Activated T-helper 17 cell treated with anti-CD3 and anti-CD28 coated beads, Interleukin-2, amount 50 U/mL, for 72 hours (primary cell): ENCODE results near the gene CSNK1G3. TPM values are rescaled to one million over a fixed set of nuclear protein-coding genes. Genes with fewer than 3 reads are reported as not detected.

Experiments used
- ATAC-seq: fragments of 150-1000 bp; cut with Tn5 transposase; replicated peaks from 2 replicates; pipeline ENCODE4 v1.10.0; 2021; ENCODE audit warnings: mild to moderate bottlenecking, moderate library complexity
- H3K27ac Mint-ChIP-seq: one replicate; pipeline ENCODE4 v1.8.0; 2022; ENCODE audit warnings: mixed read lengths
- H3K27me3 Mint-ChIP-seq: one replicate; pipeline ENCODE4 v1.8.0; 2022; ENCODE audit warnings: mixed read lengths
- H3K36me3 Mint-ChIP-seq: one replicate; pipeline ENCODE4 v1.8.0; 2022; ENCODE audit warnings: low read depth, mild to moderate bottlenecking, mixed read lengths
- H3K4me1 Mint-ChIP-seq: one replicate; pipeline ENCODE4 v1.8.0; 2022; ENCODE audit warnings: mixed read lengths
- H3K4me3 Mint-ChIP-seq: one replicate; pipeline ENCODE4 v1.8.0; 2022; ENCODE audit warnings: mild to moderate bottlenecking, mixed read lengths
- H3K9me3 Mint-ChIP-seq: one replicate; pipeline ENCODE4 v1.8.0; 2022; ENCODE audit warnings: mixed read lengths
- total RNA-seq, 2 donors: library from RNA; stranded (reverse); gene quantifications; one replicate each; pipeline ENCODE4 v1.2.3, GENCODE V29; 2022

The CSNK1G3 gene
- total RNA-seq, 2 donors from 2014 or later: 27.6 to 39.5 TPM

DNA sequence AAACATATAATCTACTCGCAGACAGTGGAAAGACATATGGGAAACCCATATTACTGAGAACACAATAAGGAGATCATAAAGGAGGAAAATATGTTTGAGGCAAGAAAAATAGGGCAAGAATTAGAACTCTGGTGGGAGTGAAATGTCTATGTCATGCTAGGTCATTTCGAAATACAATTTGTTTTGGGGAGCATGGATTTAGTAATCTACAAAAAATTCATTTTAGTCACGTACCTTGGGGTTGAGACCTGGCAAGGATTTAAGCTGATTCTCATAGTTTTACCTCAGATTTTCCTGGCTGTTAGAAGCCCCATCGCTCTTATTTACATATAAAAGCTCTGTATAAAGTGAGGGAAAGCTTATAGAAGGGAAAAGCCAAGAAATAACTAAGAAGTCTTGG, 11.5 kb upstream of the CSNK1G3 start:
- no peaks in the 10 kb centered on the region for H3K36me3 Mint-ChIP-seq
- no peak overlapping the region for H3K4me3 Mint-ChIP-seq
- H3K27me3 Mint-ChIP-seq: peaks cover 7% of the 10 kb centered on the region
- H3K4me1 Mint-ChIP-seq: peaks cover 3% of the 10 kb centered on the region
- H3K9me3 Mint-ChIP-seq: no peaks in the 10 kb centered on the region
- no peak for ATAC-seq
- no peak overlapping the region for H3K27ac Mint-ChIP-seq

DNA sequence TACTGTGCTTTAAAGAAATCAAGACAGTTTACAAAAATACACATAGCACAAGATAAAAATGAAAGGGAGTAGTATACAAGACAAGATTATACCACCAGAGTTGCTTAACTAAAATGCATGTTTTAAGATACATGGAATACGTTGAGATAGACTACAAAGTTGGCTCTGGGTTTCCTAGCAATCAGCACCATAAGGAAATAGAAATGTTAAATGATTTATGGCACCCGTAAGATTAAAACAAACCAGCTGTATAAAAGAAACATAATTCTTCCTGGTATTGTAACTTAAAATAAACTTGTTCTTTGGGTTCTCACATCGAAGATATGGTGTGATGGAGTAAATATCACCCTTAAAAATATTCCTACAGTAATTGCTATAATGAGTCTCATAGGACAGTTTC, 9.9 kb upstream of the CSNK1G3 start:
- H3K4me3 Mint-ChIP-seq: no peak overlapping the region
- no peak for ATAC-seq
- H3K36me3 Mint-ChIP-seq: no peaks in the 10 kb centered on the region
- no peak overlapping the region for H3K27ac Mint-ChIP-seq
- H3K27me3 Mint-ChIP-seq: peaks cover 10% of the 10 kb centered on the region
- no peaks in the 10 kb centered on the region for H3K9me3 Mint-ChIP-seq
- peaks cover 3% of the 10 kb centered on the region for H3K4me1 Mint-ChIP-seq

DNA sequence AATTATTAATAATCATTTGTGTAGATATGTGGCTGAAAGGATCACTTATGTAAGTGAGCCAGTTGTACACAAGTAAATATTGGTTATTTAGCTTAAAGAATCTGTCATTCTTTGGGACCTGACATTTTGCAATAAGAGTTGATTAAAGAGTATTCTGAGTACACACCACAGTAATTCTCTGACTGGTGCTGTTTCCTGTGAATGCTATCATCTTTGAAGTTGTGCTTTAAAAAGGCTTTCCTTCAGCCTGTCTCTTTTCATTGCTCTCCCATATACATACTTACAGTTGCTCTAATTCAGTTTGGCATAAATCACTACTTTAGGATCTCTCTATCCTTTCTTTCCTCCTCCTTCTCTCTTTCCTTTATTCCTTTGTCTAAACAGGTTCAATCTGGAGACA, 8.7 kb upstream of the CSNK1G3 start:
- Mint-ChIP-seq H3K9me3 (no peaks in the 10 kb centered on the region), H3K27me3 (peaks cover 10% of the 10 kb centered on the region), H3K4me1 (peaks cover 3% of the 10 kb centered on the region), H3K27ac (no peak overlapping the region), H3K36me3 (no peaks in the 10 kb centered on the region), H3K4me3 (no peak overlapping the region)
- no peak for ATAC-seq

DNA sequence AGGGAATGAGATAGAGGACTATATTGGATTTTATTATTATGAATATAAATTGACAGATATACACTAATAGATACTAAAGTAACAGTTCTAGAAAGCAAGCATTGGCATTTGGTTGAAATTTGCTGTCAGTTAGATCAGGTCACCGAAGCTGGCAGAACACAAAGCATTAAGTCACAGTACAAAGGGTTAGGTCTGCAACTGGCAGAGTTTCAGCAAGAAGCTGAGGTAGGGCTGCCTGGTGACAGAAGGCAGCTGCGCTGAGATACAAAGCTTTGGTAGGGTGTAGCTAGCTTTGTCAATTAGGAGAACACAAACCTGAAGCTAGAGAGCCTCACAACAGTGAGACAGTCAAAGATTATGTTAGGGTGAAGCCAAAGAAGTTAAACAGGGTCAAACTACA, 6.3 kb upstream of the CSNK1G3 start:
- H3K4me3 Mint-ChIP-seq: no peak overlapping the region
- H3K4me1 Mint-ChIP-seq: peaks cover 3% of the 10 kb centered on the region
- peaks cover 7% of the 10 kb centered on the region for H3K27me3 Mint-ChIP-seq
- ATAC-seq: no peak
- no peak overlapping the region for H3K27ac Mint-ChIP-seq
- no peaks in the 10 kb centered on the region for H3K9me3 Mint-ChIP-seq
- H3K36me3 Mint-ChIP-seq: no peaks in the 10 kb centered on the region

DNA sequence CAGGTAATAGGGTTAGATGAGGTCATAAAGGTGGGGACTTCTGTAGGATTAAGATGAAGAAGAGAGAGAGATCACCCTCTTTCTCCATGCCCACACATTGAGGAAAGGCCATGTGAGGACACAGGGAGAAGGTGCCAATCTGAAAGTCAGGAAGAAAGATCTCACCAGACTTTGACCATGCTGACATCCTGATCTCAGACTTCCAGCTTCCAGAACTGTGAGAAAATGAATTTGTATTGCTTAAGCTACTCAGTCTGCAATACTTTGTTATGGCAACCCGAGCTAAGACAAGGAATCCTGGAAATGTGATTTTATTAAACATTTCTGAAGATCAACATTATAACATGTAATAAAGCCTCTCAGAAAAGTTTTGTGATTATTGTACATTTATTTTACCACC, 3.5 kb upstream of the CSNK1G3 start:
- Mint-ChIP-seq H3K27ac (no peak overlapping the region), H3K9me3 (no peaks in the 10 kb centered on the region), H3K27me3 (peaks cover 5% of the 10 kb centered on the region), H3K4me1 (peaks cover 7% of the 10 kb centered on the region), H3K4me3 (no peak overlapping the region), H3K36me3 (peaks cover 15% of the 10 kb centered on the region)
- ATAC-seq: no peak

DNA sequence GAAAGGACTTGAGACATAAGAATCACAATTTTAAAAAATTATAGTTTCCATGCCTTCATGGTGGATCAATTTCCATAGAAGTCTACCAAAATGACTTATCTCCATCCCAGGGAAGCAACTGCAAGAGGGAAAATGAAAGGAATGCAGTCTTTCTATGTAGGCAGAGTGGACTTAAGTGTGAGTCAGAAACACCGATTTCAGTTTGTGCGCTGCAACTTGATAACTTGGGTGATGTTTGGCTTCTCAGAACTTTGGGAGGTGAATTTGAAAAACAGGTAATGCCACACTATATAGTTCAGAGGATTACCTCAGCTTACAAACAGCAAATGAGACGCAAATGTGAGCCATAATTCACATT, 708 bp upstream of the CSNK1G3 start:
- no peak for ATAC-seq
- Mint-ChIP-seq H3K36me3 (peaks cover 15% of the 10 kb centered on the region), H3K27me3 (no peaks in the 10 kb centered on the region), H3K4me1 (peaks cover 20% of the 10 kb centered on the region), H3K27ac (peak overlapping the region; percentile 98), H3K4me3 (peak overlapping the region; percentile 88), H3K9me3 (no peaks in the 10 kb centered on the region)

DNA sequence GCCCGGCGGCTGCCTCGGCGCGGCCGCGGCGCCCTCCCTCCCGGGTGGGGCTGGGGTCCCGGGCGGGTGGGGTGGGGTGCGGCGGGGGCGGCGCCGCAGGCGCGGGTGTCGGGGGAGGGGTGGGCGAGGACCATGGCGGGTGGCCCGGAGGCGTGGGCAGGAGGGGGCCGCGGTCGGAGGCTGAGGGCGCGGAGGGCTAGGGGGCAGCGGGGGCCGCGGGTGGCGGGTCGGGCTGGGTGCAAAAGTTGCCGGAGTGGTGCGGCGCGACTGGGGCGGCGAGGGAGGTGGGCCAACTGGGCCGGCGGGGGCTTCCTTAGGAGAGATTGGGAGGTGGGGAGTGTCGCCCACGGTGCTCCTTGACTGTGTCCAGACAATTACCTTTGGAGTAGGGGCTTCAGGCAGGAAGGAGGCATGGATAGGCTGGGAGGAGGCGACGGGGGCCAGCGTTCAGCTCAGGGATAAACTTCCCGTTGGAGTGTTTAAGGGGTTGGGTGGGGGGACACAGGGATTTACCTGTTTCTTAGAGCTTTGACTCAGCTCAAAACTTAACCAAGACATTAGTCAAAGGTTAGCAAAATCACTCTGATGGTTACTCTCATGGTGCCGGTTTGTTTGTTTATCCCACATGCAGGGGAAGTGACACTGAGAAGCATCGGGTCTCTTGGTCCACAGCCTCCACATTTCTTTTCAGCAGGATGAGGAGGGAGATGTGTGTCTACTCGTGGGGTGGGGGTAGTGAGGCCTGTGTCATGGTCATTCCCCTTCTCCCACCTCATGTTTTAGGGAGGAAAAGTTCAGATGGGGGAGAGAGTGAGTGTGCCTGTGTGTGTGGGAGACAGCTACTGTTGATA, 859 bp downstream of the CSNK1G3 start:
- Mint-ChIP-seq H3K9me3 (no peaks in the 10 kb centered on the region), H3K36me3 (peaks cover 15% of the 10 kb centered on the region), H3K27ac (peak overlapping the region; percentile 99), H3K4me3 (peak overlapping the region; percentile 94), H3K27me3 (no peaks in the 10 kb centered on the region), H3K4me1 (peaks cover 21% of the 10 kb centered on the region)
- ATAC-seq: peak; percentile 40

DNA sequence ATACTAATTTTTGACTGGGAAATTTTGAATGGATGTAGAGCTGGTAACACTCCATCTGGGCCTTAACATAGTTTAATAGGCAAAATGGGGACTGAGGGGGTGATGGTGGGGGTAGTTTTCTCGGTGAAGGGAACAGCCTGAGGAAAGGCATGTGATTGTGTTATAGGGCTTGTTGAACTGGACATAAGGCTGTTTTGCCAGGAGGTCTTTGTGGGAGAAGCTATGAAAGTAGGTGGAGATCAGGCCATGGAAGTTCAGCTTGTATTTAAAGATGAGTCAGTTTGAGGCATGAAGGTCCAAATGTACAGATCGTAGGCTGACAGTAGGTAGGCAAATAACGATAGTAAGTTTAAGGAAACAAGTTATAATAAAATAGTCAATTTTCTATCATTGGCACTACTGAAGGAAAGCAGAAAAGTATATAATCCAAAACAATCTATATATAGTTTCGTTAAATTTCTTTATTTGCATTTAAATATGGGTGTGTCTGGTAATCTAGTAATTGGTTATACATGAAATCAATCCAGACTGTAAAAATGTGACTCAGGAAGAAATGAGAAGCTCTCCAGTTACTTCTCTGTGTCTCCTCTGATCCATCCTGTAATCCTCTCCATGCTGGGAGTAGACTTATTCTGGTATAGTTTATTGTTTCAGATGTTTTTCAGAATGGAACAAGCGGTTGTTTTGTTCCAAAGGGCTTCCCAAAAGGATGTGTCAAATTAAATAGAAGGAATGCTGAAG, 2.8 kb downstream of the CSNK1G3 start:
- no peak for ATAC-seq
- Mint-ChIP-seq H3K4me3 (peak overlapping the region; percentile 94), H3K4me1 (peaks cover 36% of the 10 kb centered on the region), H3K36me3 (peaks cover 15% of the 10 kb centered on the region), H3K27me3 (no peaks in the 10 kb centered on the region), H3K27ac (peak overlapping the region; percentile 99), H3K9me3 (no peaks in the 10 kb centered on the region)

DNA sequence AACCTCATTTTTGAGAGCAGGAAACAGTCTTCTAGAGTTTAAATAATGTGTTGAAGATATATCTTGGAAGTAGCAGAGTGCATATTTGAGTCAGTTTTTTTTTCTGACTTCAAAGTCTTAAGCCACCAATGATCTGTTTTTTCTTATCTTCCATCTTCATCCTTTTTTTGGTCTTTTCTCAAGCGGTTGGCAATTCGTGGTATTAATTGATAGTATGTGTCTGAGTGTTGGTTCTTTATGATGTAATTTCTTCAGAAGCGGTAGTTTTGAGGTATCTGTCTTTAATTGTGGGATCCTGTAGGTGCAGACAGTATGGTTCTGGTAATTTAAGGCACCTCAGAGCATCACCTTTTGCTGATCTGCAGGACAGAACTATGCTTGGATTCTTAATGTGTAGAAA, 3.9 kb downstream of the CSNK1G3 start:
- Mint-ChIP-seq H3K9me3 (no peaks in the 10 kb centered on the region), H3K27ac (peak overlapping the region; percentile 28), H3K4me3 (peak overlapping the region; percentile 94), H3K36me3 (peaks cover 15% of the 10 kb centered on the region), H3K4me1 (peaks cover 36% of the 10 kb centered on the region), H3K27me3 (no peaks in the 10 kb centered on the region)
- ATAC-seq: peak; percentile 17

DNA sequence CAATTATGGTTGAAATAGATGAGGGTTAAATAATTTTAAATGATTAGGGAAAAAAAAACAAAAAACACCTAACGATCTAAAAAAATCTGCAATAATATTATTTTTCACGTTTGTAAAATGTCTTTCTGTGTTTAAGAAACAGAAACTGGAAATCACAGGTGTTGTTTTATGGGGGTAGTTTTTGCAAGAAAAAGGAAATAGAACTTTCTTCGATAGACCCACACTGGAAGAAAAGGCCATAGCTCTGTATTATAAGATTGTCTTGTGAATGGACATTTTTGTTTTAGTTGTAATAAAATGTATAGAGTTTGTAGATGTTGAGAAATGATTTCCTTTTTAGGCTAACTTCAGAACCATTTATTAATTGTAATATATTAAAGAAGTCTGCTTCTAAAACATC, 5.5 kb downstream of the CSNK1G3 start:
- H3K36me3 Mint-ChIP-seq: peaks cover 7% of the 10 kb centered on the region
- H3K9me3 Mint-ChIP-seq: no peaks in the 10 kb centered on the region
- no peak for ATAC-seq
- no peaks in the 10 kb centered on the region for H3K27me3 Mint-ChIP-seq
- H3K4me3 Mint-ChIP-seq: no peak overlapping the region
- peaks cover 36% of the 10 kb centered on the region for H3K4me1 Mint-ChIP-seq
- no peak overlapping the region for H3K27ac Mint-ChIP-seq

DNA sequence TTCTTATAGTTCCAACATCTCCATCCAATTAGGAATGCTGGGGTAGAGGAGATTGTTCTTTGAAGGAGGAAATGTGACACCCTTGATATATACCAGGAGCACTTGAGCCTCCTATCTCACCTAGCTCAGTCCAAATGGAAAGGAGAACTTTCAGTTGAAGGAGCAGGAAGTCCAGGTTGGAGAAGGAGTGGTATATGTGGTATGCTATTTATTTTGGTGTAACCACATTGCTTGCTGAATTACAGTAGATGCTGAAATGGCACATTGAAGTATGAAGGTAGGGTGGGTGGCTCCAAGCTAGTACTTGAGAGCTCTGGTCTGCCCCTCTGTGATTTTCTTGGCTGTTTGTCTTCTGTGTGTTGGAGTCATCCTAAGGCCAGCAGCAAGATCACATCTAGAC, 6.1 kb downstream of the CSNK1G3 start:
- Mint-ChIP-seq H3K27ac (peak overlapping the region; percentile 1), H3K4me1 (peaks cover 34% of the 10 kb centered on the region), H3K9me3 (no peaks in the 10 kb centered on the region), H3K36me3 (peaks cover 3% of the 10 kb centered on the region), H3K27me3 (no peaks in the 10 kb centered on the region), H3K4me3 (no peak overlapping the region)
- ATAC-seq: no peak

DNA sequence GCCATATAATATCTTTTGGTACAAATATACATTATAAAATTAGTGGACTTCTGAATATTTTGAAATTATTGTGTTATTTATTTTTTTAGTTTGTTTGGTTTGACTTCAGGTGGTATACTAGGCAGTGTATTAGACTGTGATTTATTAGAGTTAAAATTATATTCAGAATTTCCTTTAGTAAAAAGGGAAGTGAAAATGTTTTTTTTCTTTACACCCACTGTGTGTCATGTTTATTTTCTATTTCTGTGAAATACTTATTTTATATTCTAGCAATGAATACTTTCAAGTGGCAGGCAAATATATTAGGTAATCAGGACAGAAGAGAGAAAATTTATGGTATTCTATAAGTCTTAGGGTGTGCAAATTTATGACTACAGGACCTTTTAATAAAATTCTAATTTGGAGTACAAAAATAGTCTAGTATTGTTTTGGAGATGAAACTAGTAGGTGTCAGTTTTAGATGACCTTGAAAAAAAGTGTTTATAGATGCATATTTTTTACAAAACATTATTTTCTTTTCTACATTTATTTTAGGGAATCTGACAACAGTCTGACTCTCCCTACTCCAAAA, 8.8 kb downstream of the CSNK1G3 start:
- peaks cover 29% of the 10 kb centered on the region for H3K4me1 Mint-ChIP-seq

DNA sequence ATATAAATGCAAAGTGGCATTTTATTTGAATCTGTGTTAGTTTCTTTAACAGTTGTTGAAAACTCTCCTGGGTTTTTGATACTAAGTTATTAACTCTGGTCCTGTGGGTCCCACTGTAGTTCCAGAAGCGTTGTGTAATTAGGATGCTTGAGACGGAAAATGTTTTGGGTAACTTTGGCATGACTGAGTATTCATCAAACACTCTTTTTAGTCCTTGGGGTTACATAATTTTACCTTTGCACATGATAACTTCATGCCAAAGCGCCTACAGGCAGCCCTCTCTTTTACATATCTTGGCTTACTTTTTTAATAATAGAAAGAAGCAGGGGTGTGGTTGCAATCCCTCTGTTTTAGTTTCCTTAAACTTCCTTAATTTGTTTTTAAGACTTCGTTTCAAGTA, 12.2 kb downstream of the CSNK1G3 start:
- Mint-ChIP-seq H3K27ac (no peak overlapping the region), H3K36me3 (no peaks in the 10 kb centered on the region), H3K4me1 (peaks cover 18% of the 10 kb centered on the region), H3K9me3 (no peaks in the 10 kb centered on the region), H3K4me3 (no peak overlapping the region), H3K27me3 (no peaks in the 10 kb centered on the region)
- ATAC-seq: no peak

More for the DNA sequence above, 8.8 kb downstream of the CSNK1G3 start:
- H3K9me3 Mint-ChIP-seq: no peaks in the 10 kb centered on the region
- H3K27me3 Mint-ChIP-seq: no peaks in the 10 kb centered on the region
- H3K36me3 Mint-ChIP-seq: no peaks in the 10 kb centered on the region
- ATAC-seq: no peak
- no peak overlapping the region for H3K4me3 Mint-ChIP-seq
- H3K27ac Mint-ChIP-seq: no peak overlapping the region

DNA sequence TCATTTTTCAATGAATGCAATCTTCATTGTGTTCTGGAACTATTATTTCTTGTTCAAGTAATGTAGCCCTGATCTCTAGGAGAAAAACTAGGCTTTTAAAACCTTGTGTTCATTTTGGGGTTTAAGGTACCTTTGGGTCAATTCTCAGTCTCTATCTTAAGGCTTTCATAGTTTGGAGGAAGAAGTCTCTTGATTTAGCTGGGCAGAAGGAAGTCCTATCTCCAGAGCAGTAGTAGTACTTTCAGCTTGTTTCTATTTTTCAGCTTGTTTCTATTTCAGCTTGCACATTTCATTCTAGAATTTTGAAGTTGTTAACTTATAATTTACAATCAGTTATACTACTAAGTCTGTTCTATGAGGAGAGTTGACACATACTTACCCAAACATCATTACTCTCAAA, 15.2 kb downstream of the CSNK1G3 start:
- peaks cover 17% of the 10 kb centered on the region for H3K4me1 Mint-ChIP-seq
- no peak for ATAC-seq
- H3K36me3 Mint-ChIP-seq: no peaks in the 10 kb centered on the region
- no peak overlapping the region for H3K4me3 Mint-ChIP-seq
- no peaks in the 10 kb centered on the region for H3K9me3 Mint-ChIP-seq
- H3K27ac Mint-ChIP-seq: no peak overlapping the region
- no peaks in the 10 kb centered on the region for H3K27me3 Mint-ChIP-seq

DNA sequence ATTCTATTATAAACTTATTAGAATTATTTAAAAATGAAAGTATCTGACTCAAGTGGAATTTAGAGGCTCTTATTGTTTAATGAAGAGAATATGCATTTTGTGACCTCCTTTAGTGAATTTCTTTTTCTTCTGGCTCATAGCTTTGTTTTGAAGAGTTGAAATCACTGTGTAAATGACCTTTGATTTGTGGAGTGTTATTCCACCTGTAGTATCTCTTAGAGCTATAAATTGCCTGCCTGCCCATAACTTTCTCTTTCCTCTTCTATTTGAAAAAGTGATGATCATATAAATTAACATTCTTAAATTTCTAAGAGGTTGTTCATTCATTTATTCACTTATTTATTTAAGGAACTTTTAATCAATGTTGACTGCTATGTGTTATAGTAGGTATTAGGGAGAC, 16.1 kb downstream of the CSNK1G3 start:
- ATAC-seq: no peak
- no peaks in the 10 kb centered on the region for H3K27me3 Mint-ChIP-seq
- no peak overlapping the region for H3K27ac Mint-ChIP-seq
- no peaks in the 10 kb centered on the region for H3K9me3 Mint-ChIP-seq
- H3K4me1 Mint-ChIP-seq: peaks cover 17% of the 10 kb centered on the region
- H3K4me3 Mint-ChIP-seq: no peak overlapping the region
- no peaks in the 10 kb centered on the region for H3K36me3 Mint-ChIP-seq
